Breast epithelium (tissue), 3 donors: ENCODE results near the gene SHB.

Experiments used
- POLR2A ChIP-seq: fragments of 450-650 bp; IDR thresholded peaks from one replicate; pipeline ENCODE4 v1.6.1; 2016; ENCODE audit warnings: antibody characterized with exemption, mild to moderate bottlenecking, moderate library complexity
- TF ChIP-seq, protein P1 (sequence below), 3 donors: fragments of 450-650 bp; IDR thresholded peaks; one replicate each; pipeline ENCODE4 v1.5.1; 2016 to 2017; ENCODE audit warnings: antibody characterized with exemption in 3 of 3, mild to moderate bottlenecking in 3 of 3, moderate library complexity in 3 of 3

DNA sequence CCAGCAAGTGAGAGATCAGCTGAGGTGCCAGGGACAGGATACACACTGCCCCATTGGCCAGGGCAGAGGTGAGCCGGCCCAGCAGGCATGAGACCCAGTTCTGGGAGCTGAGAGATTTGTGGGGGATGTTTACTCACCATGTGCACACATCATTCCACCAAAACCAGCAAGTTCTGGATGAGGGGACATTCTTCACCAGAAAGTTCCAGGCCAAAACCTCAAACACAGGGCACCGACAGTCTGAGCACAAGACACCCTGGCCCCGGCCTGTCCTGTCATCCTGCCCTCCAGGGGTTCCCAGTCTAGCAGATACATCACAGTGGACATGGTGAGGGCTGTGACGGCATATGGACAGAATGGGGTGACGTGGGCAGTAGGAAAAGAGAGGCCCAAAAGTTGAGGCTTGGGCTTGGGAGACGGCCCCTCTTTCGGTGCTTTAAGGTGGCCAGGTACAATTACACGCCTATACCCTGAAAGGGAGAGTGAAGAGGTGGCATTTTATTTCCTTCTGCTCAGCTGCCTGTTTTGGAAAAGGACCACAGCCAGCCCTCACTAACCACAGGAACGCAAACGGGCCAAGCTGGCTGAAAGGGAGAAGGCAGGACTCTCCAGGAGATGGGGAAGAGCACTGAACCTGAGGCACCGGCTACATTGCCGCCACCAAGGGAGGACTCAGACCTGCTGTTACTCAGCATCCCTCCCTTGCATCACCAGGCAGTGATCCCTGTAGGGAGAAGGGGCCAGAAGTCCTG is 64.0 kb downstream of the SHB start:
- TF ChIP-seq POLR2A: no peak
- TF ChIP-seq, protein P1, sequence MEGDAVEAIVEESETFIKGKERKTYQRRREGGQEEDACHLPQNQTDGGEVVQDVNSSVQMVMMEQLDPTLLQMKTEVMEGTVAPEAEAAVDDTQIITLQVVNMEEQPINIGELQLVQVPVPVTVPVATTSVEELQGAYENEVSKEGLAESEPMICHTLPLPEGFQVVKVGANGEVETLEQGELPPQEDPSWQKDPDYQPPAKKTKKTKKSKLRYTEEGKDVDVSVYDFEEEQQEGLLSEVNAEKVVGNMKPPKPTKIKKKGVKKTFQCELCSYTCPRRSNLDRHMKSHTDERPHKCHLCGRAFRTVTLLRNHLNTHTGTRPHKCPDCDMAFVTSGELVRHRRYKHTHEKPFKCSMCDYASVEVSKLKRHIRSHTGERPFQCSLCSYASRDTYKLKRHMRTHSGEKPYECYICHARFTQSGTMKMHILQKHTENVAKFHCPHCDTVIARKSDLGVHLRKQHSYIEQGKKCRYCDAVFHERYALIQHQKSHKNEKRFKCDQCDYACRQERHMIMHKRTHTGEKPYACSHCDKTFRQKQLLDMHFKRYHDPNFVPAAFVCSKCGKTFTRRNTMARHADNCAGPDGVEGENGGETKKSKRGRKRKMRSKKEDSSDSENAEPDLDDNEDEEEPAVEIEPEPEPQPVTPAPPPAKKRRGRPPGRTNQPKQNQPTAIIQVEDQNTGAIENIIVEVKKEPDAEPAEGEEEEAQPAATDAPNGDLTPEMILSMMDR (IDR thresholded peaks at IDR 0.05): no peak
